GM12874 (cell line): ENCODE results near the gene CD99.
"Not testable (repeated sequence)": the region's sequence is repeated elsewhere in the genome, so short reads cannot be mapped to it uniquely, and the experiment has no call there.

Source experiments
- CTCF ChIP-seq: IDR thresholded peaks from 2 replicates; pipeline ENCODE4 v1.5.1; 2011; ENCODE audit warnings: low read depth, mild to moderate bottlenecking, control low read depth, low read length, moderate library complexity; ENCODE audit not compliant: insufficient read depth

Gene CD99

GRCh38 chrX:2748815-2749188 is 57.7 kb downstream of the CD99 start:
- TF ChIP-seq CTCF: no peak

- no peak for TF ChIP-seq CTCF
Observed at GRCh38 chrX:2751291-2751690, 60.2 kb downstream of the CD99 start.

GRCh38 chrX:2751874-2752300 is 60.8 kb downstream of the CD99 start, which contains the start of gene XG:
XG (plus strand) TSS chrX:2752040; CDS start chrX:2752275, 235 bp downstream.
- not testable (repeated sequence) for TF ChIP-seq CTCF

GRCh38 chrX:2756548-2756947 is 65.5 kb downstream of the CD99 start:
- no peak for TF ChIP-seq CTCF

GRCh38 chrX:2761246-2761645 is 70.2 kb downstream of the CD99 start:
- TF ChIP-seq CTCF: no peak

GRCh38 chrX:2765549-2765830 is 74.4 kb downstream of the CD99 start:
- no peak for TF ChIP-seq CTCF

- no peak for TF ChIP-seq CTCF
Observed at GRCh38 chrX:2766906-2767305, 75.8 kb downstream of the CD99 start.
